HUDEP-2 (cell line): ENCODE measurements around the gene KRTAP25-1.

ENCODE experiments used
- DNase-seq, 76 experiments: peaks; one replicate each; lab custom pipeline; 2025; ENCODE audit not compliant: unreplicated experiment in 76 of 76; lab: John Stamatoyannopoulos, UW

Gene KRTAP25-1

GRCh38 chr21:30251781-30252180 is 37.5 kb downstream of the KRTAP25-1 start:
- no peak for DNase-seq

DNA sequence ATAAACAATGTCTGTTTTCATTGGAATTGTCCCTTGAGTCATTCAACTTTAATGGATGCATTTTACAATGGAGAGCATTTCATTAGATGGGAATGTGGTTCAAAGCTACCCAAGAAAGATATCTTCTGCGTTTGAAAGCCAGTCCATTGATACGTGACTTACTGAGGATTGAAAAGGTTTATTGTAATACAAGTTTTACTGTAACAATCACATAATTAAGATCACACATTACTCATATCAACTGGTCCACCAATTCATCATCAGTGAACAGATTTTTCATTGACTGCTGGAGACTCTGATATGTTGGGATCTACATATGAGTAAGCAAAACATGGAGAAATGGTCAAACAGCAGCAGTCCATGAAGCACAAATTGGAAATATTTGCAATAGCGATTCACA is 39.4 kb downstream of the KRTAP25-1 start:
- DNase-seq: no peak

GRCh38 chr21:30248844-30249243 is 40.5 kb downstream of the KRTAP25-1 start:
- no peak for DNase-seq

- no peak for DNase-seq
These were observed 44.3 kb downstream of the KRTAP25-1 start for GRCh38 chr21:30245061-30245460.

GRCh38 chr21:30243691-30244090 is 45.6 kb downstream of the KRTAP25-1 start:
- DNase-seq: no peak

GRCh38 chr21:30240661-30241060 is 48.7 kb downstream of the KRTAP25-1 start:
- no peak for DNase-seq
